ENCODE results near the gene DCDC1.

The DCDC1 gene

DNA sequence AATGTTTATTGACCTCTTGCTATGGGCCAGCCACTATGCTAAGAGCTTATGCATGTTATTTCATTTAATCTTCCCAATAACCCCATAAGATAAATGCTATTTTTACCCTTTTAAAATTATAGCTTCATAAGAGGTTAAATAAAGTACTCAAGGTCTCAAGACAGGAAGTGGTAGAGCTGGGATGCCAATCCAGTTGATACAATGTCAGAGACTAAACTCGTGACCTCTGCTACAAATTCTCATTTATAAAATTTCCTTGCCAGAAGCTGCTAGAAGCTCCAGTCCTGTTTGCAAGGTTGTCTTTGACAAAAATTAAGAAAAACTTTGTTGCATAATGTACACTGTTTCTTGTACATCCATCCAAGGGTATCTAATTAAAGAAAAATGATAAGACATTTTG is 517.4 kb downstream of the DCDC1 start:
- H3K14ac ChIP-seq (ENCODE audit: low read length): no peak overlapping the region
- no peak overlapping the region for H4K8ac ChIP-seq (ENCODE audit: low read depth, low read length)
- H3K18ac ChIP-seq (ENCODE audit: low read length): no peak overlapping the region
- no peaks in the 10 kb centered on the region for H3K79me1 ChIP-seq (ENCODE audit: low read length)
- DNase-seq: no peak
- H3K79me2 ChIP-seq (ENCODE audit: control insufficient read depth, insufficient read depth, low read length, poor library complexity): no peaks in the 10 kb centered on the region
- H3K4me1 ChIP-seq (ENCODE audit: control insufficient read depth in 1 of 2, insufficient read depth in 2 of 2, low read length in 2 of 2): peaks cover 2 to 4% of the 10 kb centered on the region in 2 experiments
- H2AFZ ChIP-seq (ENCODE audit: insufficient read depth, low read length, poor library complexity): no peak overlapping the region
- no peak overlapping the region for H3K4ac ChIP-seq (ENCODE audit: low read depth, low read length)
- H4K91ac ChIP-seq (ENCODE audit: low read depth, low read length): no peak overlapping the region
- H3K27me3 ChIP-seq (ENCODE audit: insufficient read depth, low read length): no peaks in the 10 kb centered on the region
- H3K4me3 ChIP-seq (ENCODE audit: low read depth, low read length): no peak overlapping the region
- no peaks in the 10 kb centered on the region for H3K9me3 ChIP-seq (ENCODE audit: insufficient read depth, low read depth, low read length)
- H2AK5ac ChIP-seq (ENCODE audit: low read length): no peak overlapping the region
- H3K36me3 ChIP-seq (ENCODE audit: control insufficient read depth in 1 of 2, insufficient read depth in 2 of 2, low read length in 2 of 2): no peaks in the 10 kb centered on the region
- WGBS (ENCODE audit: extremely low coverage, insufficient coverage, insufficient read length): no CpG with 5 or more reads among the region's 1 CpG
- H2BK5ac ChIP-seq (ENCODE audit: low read depth, low read length, poor library complexity): no peak overlapping the region
- H3K27ac ChIP-seq (ENCODE audit: low read depth, low read length): no peak overlapping the region
- no peak overlapping the region for H3K23ac ChIP-seq (ENCODE audit: low read length)
- no peak overlapping the region for H4K12ac ChIP-seq (ENCODE audit: low read depth, low read length)
- H2BK120ac ChIP-seq (ENCODE audit: insufficient read depth, low read length, poor library complexity): no peak overlapping the region
- H2BK12ac ChIP-seq (ENCODE audit: low read length): no peak overlapping the region
- H3K4me2 ChIP-seq (ENCODE audit: low read length): no peak overlapping the region
- no peak overlapping the region for H3K9ac ChIP-seq (ENCODE audit: low read length)

DNA sequence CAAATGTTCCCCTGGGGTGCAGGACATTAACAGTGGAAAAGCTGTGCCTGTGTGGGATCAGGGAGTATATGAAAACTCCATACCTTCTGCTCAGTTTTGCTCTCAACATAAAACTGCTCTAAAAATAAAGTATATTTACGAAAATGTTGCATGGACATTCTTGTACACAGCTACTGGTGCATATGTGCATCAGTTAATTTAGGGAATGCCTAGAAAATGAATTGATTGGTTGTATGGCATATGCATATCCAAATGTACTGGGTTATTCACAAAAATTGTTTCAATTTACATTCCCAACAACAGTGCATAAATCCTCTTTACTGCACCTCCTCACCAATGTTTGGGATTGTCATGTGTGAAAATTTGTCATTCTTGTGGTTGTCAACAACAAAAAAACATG is 532.3 kb downstream of the DCDC1 start:
- Histone ChIP-seq H3K79me2 (ENCODE audit: control insufficient read depth, insufficient read depth, low read length, poor library complexity) (no peaks in the 10 kb centered on the region), H2BK12ac (ENCODE audit: low read length) (no peak overlapping the region), H3K27ac (ENCODE audit: low read depth, low read length) (no peak overlapping the region), H4K8ac (ENCODE audit: low read depth, low read length) (no peak overlapping the region), H3K23ac (ENCODE audit: low read length) (no peak overlapping the region), H3K18ac (ENCODE audit: low read length) (no peak overlapping the region), H2AFZ (ENCODE audit: insufficient read depth, low read length, poor library complexity) (no peak overlapping the region), H4K91ac (ENCODE audit: low read depth, low read length) (no peak overlapping the region), H4K12ac (ENCODE audit: low read depth, low read length) (no peak overlapping the region), H3K9ac (ENCODE audit: low read length) (no peak overlapping the region), H3K4me2 (ENCODE audit: low read length) (no peak overlapping the region), H3K4me1 (ENCODE audit: control insufficient read depth in 1 of 2, insufficient read depth in 2 of 2, low read length in 2 of 2) (no peaks in the 10 kb centered on the region), H3K9me3 (ENCODE audit: insufficient read depth, low read depth, low read length) (no peaks in the 10 kb centered on the region), H3K4me3 (ENCODE audit: low read depth, low read length) (no peak overlapping the region), H2BK5ac (ENCODE audit: low read depth, low read length, poor library complexity) (no peak overlapping the region), H3K14ac (ENCODE audit: low read length) (no peak overlapping the region), H3K4ac (ENCODE audit: low read depth, low read length) (no peak overlapping the region), H3K36me3 (ENCODE audit: control insufficient read depth in 1 of 2, insufficient read depth in 2 of 2, low read length in 2 of 2) (no peaks in the 10 kb centered on the region), H2AK5ac (ENCODE audit: low read length) (no peak overlapping the region), H3K27me3 (ENCODE audit: insufficient read depth, low read length) (no peaks in the 10 kb centered on the region), H2BK120ac (ENCODE audit: insufficient read depth, low read length, poor library complexity) (no peak overlapping the region), H3K79me1 (ENCODE audit: low read length) (no peaks in the 10 kb centered on the region)
- no peak for DNase-seq
- no CpG with 5 or more reads among the region's 1 CpG for WGBS (ENCODE audit: extremely low coverage, insufficient coverage, insufficient read length)

DNA sequence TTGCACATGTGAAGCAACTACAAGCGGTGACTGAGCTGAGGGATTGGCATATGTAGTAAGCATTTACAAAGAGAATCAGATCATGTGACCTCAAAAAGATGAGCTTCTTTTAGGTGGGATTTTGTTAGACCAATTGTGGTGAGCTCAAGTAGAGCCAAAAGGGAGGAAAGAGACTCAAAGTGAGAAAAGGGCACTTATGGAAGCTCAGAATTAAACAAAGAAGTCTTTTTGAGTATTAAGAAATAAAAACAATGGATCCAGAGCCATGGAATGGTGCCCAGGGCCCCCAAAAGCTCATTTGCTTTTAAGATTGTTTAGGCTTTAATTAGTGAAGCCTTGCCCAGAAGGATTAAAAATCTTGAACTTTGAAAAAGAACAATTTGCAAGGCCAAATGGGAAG is 536.7 kb downstream of the DCDC1 start:
- no peak overlapping the region for H4K91ac ChIP-seq (ENCODE audit: low read depth, low read length)
- no peaks in the 10 kb centered on the region for H3K79me1 ChIP-seq (ENCODE audit: low read length)
- no peaks in the 10 kb centered on the region for H3K79me2 ChIP-seq (ENCODE audit: control insufficient read depth, insufficient read depth, low read length, poor library complexity)
- no peak overlapping the region for H3K27ac ChIP-seq (ENCODE audit: low read depth, low read length)
- H3K14ac ChIP-seq (ENCODE audit: low read length): no peak overlapping the region
- no peak overlapping the region for H3K23ac ChIP-seq (ENCODE audit: low read length)
- H3K27me3 ChIP-seq (ENCODE audit: insufficient read depth, low read length): no peaks in the 10 kb centered on the region
- no peak for DNase-seq
- no peak overlapping the region for H4K12ac ChIP-seq (ENCODE audit: low read depth, low read length)
- no peak overlapping the region for H4K8ac ChIP-seq (ENCODE audit: low read depth, low read length)
- no peak overlapping the region for H2BK12ac ChIP-seq (ENCODE audit: low read length)
- no peak overlapping the region for H2AFZ ChIP-seq (ENCODE audit: insufficient read depth, low read length, poor library complexity)
- WGBS (ENCODE audit: extremely low coverage, insufficient coverage, insufficient read length): no CpG with 5 or more reads among the region's 1 CpG
- H3K4ac ChIP-seq (ENCODE audit: low read depth, low read length): no peak overlapping the region
- no peak overlapping the region for H2BK5ac ChIP-seq (ENCODE audit: low read depth, low read length, poor library complexity)
- H2AK5ac ChIP-seq (ENCODE audit: low read length): no peak overlapping the region
- no peaks in the 10 kb centered on the region for H3K9me3 ChIP-seq (ENCODE audit: insufficient read depth, low read depth, low read length)
- no peak overlapping the region for H3K4me2 ChIP-seq (ENCODE audit: low read length)
- peaks cover 0 to 5% of the 10 kb centered on the region in 2 experiments for H3K4me1 ChIP-seq (ENCODE audit: control insufficient read depth in 1 of 2, insufficient read depth in 2 of 2, low read length in 2 of 2)
- H3K4me3 ChIP-seq (ENCODE audit: low read depth, low read length): no peak overlapping the region
- H3K9ac ChIP-seq (ENCODE audit: low read length): no peak overlapping the region
- no peak overlapping the region for H3K18ac ChIP-seq (ENCODE audit: low read length)
- H2BK120ac ChIP-seq (ENCODE audit: insufficient read depth, low read length, poor library complexity): no peak overlapping the region
- H3K36me3 ChIP-seq (ENCODE audit: control insufficient read depth in 1 of 2, insufficient read depth in 2 of 2, low read length in 2 of 2): no peaks in the 10 kb centered on the region

DNA sequence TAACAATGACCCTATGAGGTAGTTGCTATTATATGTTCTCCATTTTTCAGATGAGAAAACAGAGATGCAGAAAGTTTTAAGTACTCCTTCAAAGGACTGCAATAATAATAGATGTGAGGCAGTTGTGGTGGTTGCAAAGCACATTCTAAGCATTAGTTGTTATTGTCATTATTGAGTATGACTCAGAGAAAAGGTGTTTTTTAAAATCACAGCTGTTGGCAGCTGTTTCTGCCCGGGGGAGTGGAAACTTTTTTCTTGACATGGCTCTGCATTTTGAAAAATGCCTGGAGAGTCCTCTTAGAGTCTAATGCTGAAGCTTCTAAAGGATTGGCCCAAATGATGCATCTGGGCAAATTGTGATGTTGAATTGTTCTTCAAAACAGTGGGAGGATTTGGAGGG is 538.9 kb downstream of the DCDC1 start:
- no peak overlapping the region for H3K14ac ChIP-seq (ENCODE audit: low read length)
- no peak overlapping the region for H3K4me3 ChIP-seq (ENCODE audit: low read depth, low read length)
- no peak overlapping the region for H3K23ac ChIP-seq (ENCODE audit: low read length)
- peak in 1 of 2 donors; percentile 9 for DNase-seq
- no peak overlapping the region for H4K91ac ChIP-seq (ENCODE audit: low read depth, low read length)
- H3K18ac ChIP-seq (ENCODE audit: low read length): no peak overlapping the region
- no peaks in the 10 kb centered on the region for H3K27me3 ChIP-seq (ENCODE audit: insufficient read depth, low read length)
- peaks cover 0 to 5% of the 10 kb centered on the region in 2 experiments for H3K4me1 ChIP-seq (ENCODE audit: control insufficient read depth in 1 of 2, insufficient read depth in 2 of 2, low read length in 2 of 2)
- H2BK12ac ChIP-seq (ENCODE audit: low read length): no peak overlapping the region
- no peaks in the 10 kb centered on the region for H3K9me3 ChIP-seq (ENCODE audit: insufficient read depth, low read depth, low read length)
- H4K12ac ChIP-seq (ENCODE audit: low read depth, low read length): no peak overlapping the region
- WGBS (ENCODE audit: extremely low coverage, insufficient coverage, insufficient read length): no CpG with 5 or more reads among the region's 1 CpG
- H3K9ac ChIP-seq (ENCODE audit: low read length): no peak overlapping the region
- H2AK5ac ChIP-seq (ENCODE audit: low read length): no peak overlapping the region
- H2BK5ac ChIP-seq (ENCODE audit: low read depth, low read length, poor library complexity): no peak overlapping the region
- no peak overlapping the region for H2BK120ac ChIP-seq (ENCODE audit: insufficient read depth, low read length, poor library complexity)
- H2AFZ ChIP-seq (ENCODE audit: insufficient read depth, low read length, poor library complexity): no peak overlapping the region
- H3K27ac ChIP-seq (ENCODE audit: low read depth, low read length): no peak overlapping the region
- no peaks in the 10 kb centered on the region for H3K36me3 ChIP-seq (ENCODE audit: control insufficient read depth in 1 of 2, insufficient read depth in 2 of 2, low read length in 2 of 2)
- H3K79me2 ChIP-seq (ENCODE audit: control insufficient read depth, insufficient read depth, low read length, poor library complexity): no peaks in the 10 kb centered on the region
- H4K8ac ChIP-seq (ENCODE audit: low read depth, low read length): no peak overlapping the region
- no peak overlapping the region for H3K4ac ChIP-seq (ENCODE audit: low read depth, low read length)
- no peaks in the 10 kb centered on the region for H3K79me1 ChIP-seq (ENCODE audit: low read length)
- H3K4me2 ChIP-seq (ENCODE audit: low read length): no peak overlapping the region

Data from trophoblast cell (in vitro differentiated cells and primary cell).